Progenitor cell of endocrine pancreas (in vitro differentiated cells): Measurements from ENCODE around the gene NRP1. TPM values are rescaled to one million over a fixed set of nuclear protein-coding genes. Genes with fewer than 3 reads are reported as not detected.
"Not testable (repeated sequence)": the region's sequence is repeated elsewhere in the genome, so short reads cannot be mapped to it uniquely, and the experiment has no call there.

Source experiments
- DNase-seq: peaks from one replicate; pipeline ENCODE4 v3.0.0; 2021; ENCODE audit warnings: low spot score; ENCODE audit not compliant: unreplicated experiment
- H3K27ac Mint-ChIP-seq: 2 replicates; pipeline ENCODE4 v1.8.0; 2021; ENCODE audit warnings: mild to moderate bottlenecking, moderate library complexity, mixed read lengths
- H3K27me3 Mint-ChIP-seq: 2 replicates; pipeline ENCODE4 v1.8.0; 2021; ENCODE audit warnings: mixed read lengths
- H3K36me3 Mint-ChIP-seq: 2 replicates; pipeline ENCODE4 v1.8.0; 2022; ENCODE audit warnings: mixed read lengths; ENCODE audit not compliant: insufficient read depth
- H3K4me1 Mint-ChIP-seq: 2 replicates; pipeline ENCODE4 v1.8.0; 2021; ENCODE audit warnings: low read depth, mixed read lengths
- H3K4me3 Mint-ChIP-seq: 2 replicates; pipeline ENCODE4 v1.8.0; 2021; ENCODE audit warnings: low read depth, mild to moderate bottlenecking, moderate library complexity, mixed read lengths
- H3K9me3 Mint-ChIP-seq: 2 replicates; pipeline ENCODE4 v1.8.0; 2021; ENCODE audit warnings: low read depth, mixed read lengths
- CTCF ChIP-seq: fragments of 200-600 bp; sonication (generic); IDR thresholded peaks from one replicate; pipeline ENCODE4 v1.5.0; 2021; ENCODE audit warnings: antibody characterized with exemption, mild to moderate bottlenecking; ENCODE audit not compliant: unreplicated experiment
- long read RNA-seq: library from polyadenylated mRNA; unstranded; transcript quantifications from one replicate; pipeline ENCODE4 v2.0.0, GENCODE V29; 2020
- total RNA-seq: library from RNA; stranded (reverse); gene quantifications from 2 replicates; pipeline ENCODE4 v1.2.1, GENCODE V29; 2021

The NRP1 gene
- total RNA-seq = 33.4 and 37.0 TPM in 2 replicates
- long read RNA-seq, full-length matches to known transcripts = 12 of 69 reads
- long read RNA-seq, partial matches to known transcripts = 39 of 69 reads
- long read RNA-seq, other reads (novel, unspliced or antisense) = 18 of 69 reads

DNA sequence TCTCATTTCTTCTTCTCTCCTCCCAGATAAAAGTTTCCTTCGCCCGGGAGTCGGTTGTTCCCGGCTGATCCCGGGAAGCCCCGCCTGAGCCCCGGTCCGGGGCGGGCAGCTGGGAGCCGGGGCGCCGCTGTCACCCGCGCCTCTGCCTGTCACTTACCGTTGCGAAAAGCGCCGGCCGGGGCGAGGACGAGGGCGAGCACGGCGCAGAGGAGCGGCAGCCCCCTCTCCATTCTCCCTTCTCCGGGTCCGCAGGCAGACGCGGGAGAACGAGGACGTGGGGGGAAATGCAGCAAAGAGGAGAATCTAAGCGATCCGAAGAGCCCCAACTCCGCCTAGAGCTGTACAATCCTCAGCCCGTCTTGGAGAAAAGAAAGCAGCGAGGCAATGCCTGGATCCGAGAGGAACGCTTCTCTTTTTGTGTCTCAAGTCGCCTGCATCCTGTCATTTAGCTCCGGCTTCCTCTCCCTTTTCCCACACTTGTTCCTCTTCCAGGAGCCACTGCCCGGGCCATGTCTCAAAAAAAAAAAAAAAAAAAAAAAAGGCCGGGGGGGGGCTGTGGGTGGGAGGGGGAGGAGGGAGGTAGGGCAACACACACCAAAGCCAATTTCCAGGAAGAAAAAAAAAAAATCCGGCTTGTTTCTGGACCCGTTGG, at the start of gene NRP1:
Gene NRP1 (minus strand): TSS at position 515 of the 652 bp plus-strand sequence. CDS start 285 bp downstream, at position 230.
- DNase-seq = no peak
- H3K4me1 Mint-ChIP-seq = peaks cover 34% of the 10 kb centered on the region
- H3K4me3 Mint-ChIP-seq = peak within 1 kb of the TSS; percentile 75
- peaks cover 4% of the 10 kb centered on the region for H3K27me3 Mint-ChIP-seq
- no peaks in the 10 kb centered on the region for H3K9me3 Mint-ChIP-seq
- TF ChIP-seq CTCF = no peak
- peaks cover 1% of the 10 kb centered on the region for H3K36me3 Mint-ChIP-seq
- peak within 1 kb of the TSS; percentile 83 for H3K27ac Mint-ChIP-seq

DNA sequence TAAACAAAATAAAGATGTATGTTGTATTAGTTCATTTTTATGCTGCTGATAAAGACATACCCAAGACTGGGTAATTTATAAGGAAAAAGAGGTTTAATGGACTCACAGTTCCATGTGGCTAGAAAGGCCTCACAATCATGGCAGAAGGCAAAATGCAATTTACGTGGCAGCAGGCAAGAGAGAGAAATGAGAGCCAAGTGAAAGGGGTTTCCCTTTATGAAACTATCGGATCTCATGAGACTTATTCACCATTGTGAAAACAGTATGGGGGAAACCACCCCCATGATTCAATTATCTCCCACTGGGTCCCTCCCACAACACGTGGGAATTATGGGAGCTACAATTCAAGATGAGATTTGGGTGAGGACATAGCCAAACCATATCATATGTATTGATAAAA, 49.7 kb upstream of the NRP1 start:
- not testable (repeated sequence) for H3K27me3 Mint-ChIP-seq, DNase-seq, H3K36me3 Mint-ChIP-seq, H3K9me3 Mint-ChIP-seq, H3K27ac Mint-ChIP-seq, H3K4me3 Mint-ChIP-seq
- peaks cover 11% of the 10 kb centered on the region for H3K4me1 Mint-ChIP-seq

- H3K27me3 Mint-ChIP-seq = no peaks in the 10 kb centered on the region
- H3K4me3 Mint-ChIP-seq = no peak overlapping the region
- H3K9me3 Mint-ChIP-seq = no peaks in the 10 kb centered on the region
- no peak for DNase-seq
- TF ChIP-seq CTCF = no peak
- no peak overlapping the region for H3K27ac Mint-ChIP-seq
- no peaks in the 10 kb centered on the region for H3K36me3 Mint-ChIP-seq
- H3K4me1 Mint-ChIP-seq = peaks cover 11% of the 10 kb centered on the region
Measured at GRCh38 chr10:33382921-33383713, 48.6 kb upstream of the NRP1 start.

- Mint-ChIP-seq H3K4me3 (no peak overlapping the region), H3K4me1 (peaks cover 11% of the 10 kb centered on the region), H3K27ac (no peak overlapping the region), H3K9me3 (no peaks in the 10 kb centered on the region), H3K27me3 (no peaks in the 10 kb centered on the region), H3K36me3 (no peaks in the 10 kb centered on the region)
- no peak for DNase-seq
- TF ChIP-seq CTCF = no peak
Measured at GRCh38 chr10:33382216-33382600, 47.7 kb upstream of the NRP1 start.

GRCh38 chr10:33381451-33382215, 47.2 kb upstream of the NRP1 start:
- no peak for TF ChIP-seq CTCF
- no peak for DNase-seq

More at GRCh38 chr10:33381451-33382215, 47.2 kb upstream of the NRP1 start:
- H3K9me3 Mint-ChIP-seq = no peaks in the 10 kb centered on the region
- no peaks in the 10 kb centered on the region for H3K36me3 Mint-ChIP-seq
- H3K4me3 Mint-ChIP-seq = no peak overlapping the region
- peaks cover 9% of the 10 kb centered on the region for H3K4me1 Mint-ChIP-seq
- H3K27ac Mint-ChIP-seq = no peak overlapping the region
- H3K27me3 Mint-ChIP-seq = no peaks in the 10 kb centered on the region
